T-helper 17 cell (primary cell): Measurements from ENCODE around the gene DDX51. TPM values are rescaled to one million over a fixed set of nuclear protein-coding genes. Genes with fewer than 3 reads are reported as not detected.
A peak's percentile ranks its signal among the peaks of the same experiment; 100 is the strongest.

ENCODE experiments used
- ATAC-seq: fragments of 150-1000 bp; cut with Tn5 transposase; 2 replicates; pipeline ENCODE4 v1.10.0; 2021; ENCODE audit warnings: mild to moderate bottlenecking, moderate library complexity
- DNase-seq, 3 donors: peaks; one replicate each; pipeline versions ENCODE4 v3.0.0 to v3.0.0-alpha.2; 2020 to 2021
- H3K9me3 ChIP-seq: one replicate; pipeline ENCODE4 v1.7.0; 2013; ENCODE audit warnings: low read length, mild to moderate bottlenecking; ENCODE audit not compliant: control insufficient read depth, poor library complexity, severe bottlenecking
- H3K27ac Mint-ChIP-seq: one replicate; pipeline ENCODE4 v1.8.0; 2022; ENCODE audit warnings: mild to moderate bottlenecking, moderate library complexity, mixed read lengths
- H3K27me3 Mint-ChIP-seq: one replicate; pipeline ENCODE4 v1.8.0; 2022; ENCODE audit warnings: mixed read lengths
- H3K36me3 Mint-ChIP-seq: one replicate; pipeline ENCODE4 v1.8.0; 2022; ENCODE audit warnings: low read depth, mixed read lengths
- H3K4me1 Mint-ChIP-seq: one replicate; pipeline ENCODE4 v1.8.0; 2022; ENCODE audit warnings: mild to moderate bottlenecking, mixed read lengths
- H3K4me3 Mint-ChIP-seq: one replicate; pipeline ENCODE4 v1.8.0; 2022; ENCODE audit warnings: mild to moderate bottlenecking, moderate library complexity, mixed read lengths
- total RNA-seq, 4 donors: library from RNA in 2 of 4; stranded (reverse) in 2 of 4; gene quantifications; one replicate each; pipeline ENCODE4 v1.2.3 and lab custom pipeline; 2022 to 2026

The DDX51 gene
- total RNA-seq, 2 donors from 2014 or later, result 38.2 to 40.9 TPM

GRCh38 chr12:132131229-132131628, 12.9 kb downstream of the DDX51 start:
- ATAC-seq (no peak), DNase-seq (no peak)
- H3K4me1 Mint-ChIP-seq, result no peaks in the 10 kb centered on the region
- no peaks in the 10 kb centered on the region for H3K36me3 Mint-ChIP-seq
- no peaks in the 10 kb centered on the region for H3K9me3 ChIP-seq
- H3K27me3 Mint-ChIP-seq, result no peaks in the 10 kb centered on the region
- H3K27ac Mint-ChIP-seq, result no peak overlapping the region
- no peak overlapping the region for H3K4me3 Mint-ChIP-seq

GRCh38 chr12:132130690-132131089, 13.4 kb downstream of the DDX51 start:
- H3K4me3 Mint-ChIP-seq, result no peak overlapping the region
- DNase-seq (no peak), ATAC-seq (no peak)
- H3K27ac Mint-ChIP-seq, result no peak overlapping the region
- H3K36me3 Mint-ChIP-seq, result no peaks in the 10 kb centered on the region
- H3K27me3 Mint-ChIP-seq, result no peaks in the 10 kb centered on the region
- no peaks in the 10 kb centered on the region for H3K4me1 Mint-ChIP-seq
- H3K9me3 ChIP-seq, result no peaks in the 10 kb centered on the region

- H3K27ac Mint-ChIP-seq, result peak overlapping the region; percentile 41
These were observed 15.1 kb downstream of the DDX51 start for GRCh38 chr12:132129007-132129406.

GRCh38 chr12:132127041-132127440, 17.1 kb downstream of the DDX51 start:
- Mint-ChIP-seq H3K27ac (no peak overlapping the region), H3K4me3 (no peak overlapping the region), H3K27me3 (no peaks in the 10 kb centered on the region), H3K4me1 (peaks cover 4% of the 10 kb centered on the region), H3K36me3 (peaks cover 8% of the 10 kb centered on the region)
- DNase-seq (no peak), ATAC-seq (no peak)
- H3K9me3 ChIP-seq, result no peaks in the 10 kb centered on the region

More at GRCh38 chr12:132129007-132129406, 15.1 kb downstream of the DDX51 start:
- Mint-ChIP-seq H3K4me3 (no peak overlapping the region), H3K27me3 (no peaks in the 10 kb centered on the region), H3K36me3 (peaks cover 6% of the 10 kb centered on the region), H3K4me1 (peaks cover 2% of the 10 kb centered on the region)
- ATAC-seq (no peak), DNase-seq (no peak)
- H3K9me3 ChIP-seq, result no peaks in the 10 kb centered on the region

GRCh38 chr12:132125736-132126135, 18.4 kb downstream of the DDX51 start:
- Mint-ChIP-seq H3K36me3 (peaks cover 10% of the 10 kb centered on the region), H3K4me3 (no peak overlapping the region), H3K4me1 (peaks cover 4% of the 10 kb centered on the region), H3K27ac (no peak overlapping the region), H3K27me3 (no peaks in the 10 kb centered on the region)
- ATAC-seq (no peak), DNase-seq (no peak)
- no peaks in the 10 kb centered on the region for H3K9me3 ChIP-seq

- DNase-seq, result no peak
- ATAC-seq, result no peak
- H3K36me3 Mint-ChIP-seq, result peaks cover 10% of the 10 kb centered on the region
- no peak overlapping the region for H3K4me3 Mint-ChIP-seq
- H3K4me1 Mint-ChIP-seq, result peaks cover 4% of the 10 kb centered on the region
- no peaks in the 10 kb centered on the region for H3K9me3 ChIP-seq
- no peak overlapping the region for H3K27ac Mint-ChIP-seq
- no peaks in the 10 kb centered on the region for H3K27me3 Mint-ChIP-seq
These were observed 19.2 kb downstream of the DDX51 start for GRCh38 chr12:132124766-132125425.

GRCh38 chr12:132123970-132124765, 20.0 kb downstream of the DDX51 start:
- Mint-ChIP-seq H3K27me3 (no peaks in the 10 kb centered on the region), H3K4me3 (no peak overlapping the region), H3K4me1 (peaks cover 4% of the 10 kb centered on the region), H3K36me3 (peaks cover 10% of the 10 kb centered on the region), H3K27ac (no peak overlapping the region)
- H3K9me3 ChIP-seq, result no peaks in the 10 kb centered on the region
- no peak for ATAC-seq
- DNase-seq, result no peak

- H3K27me3 Mint-ChIP-seq, result no peaks in the 10 kb centered on the region
- no peaks in the 10 kb centered on the region for H3K9me3 ChIP-seq
- no peak overlapping the region for H3K27ac Mint-ChIP-seq
- peaks cover 10% of the 10 kb centered on the region for H3K36me3 Mint-ChIP-seq
- H3K4me1 Mint-ChIP-seq, result peaks cover 4% of the 10 kb centered on the region
- no peak overlapping the region for H3K4me3 Mint-ChIP-seq
- ATAC-seq (no peak), DNase-seq (no peak)
These were observed 22.8 kb downstream of the DDX51 start for GRCh38 chr12:132121283-132121682.

GRCh38 chr12:132118876-132119275, 25.2 kb downstream of the DDX51 start:
- H3K9me3 ChIP-seq, result no peaks in the 10 kb centered on the region
- no peak overlapping the region for H3K4me3 Mint-ChIP-seq
- no peak for ATAC-seq
- DNase-seq, result no peak
- H3K27me3 Mint-ChIP-seq, result no peaks in the 10 kb centered on the region
- no peak overlapping the region for H3K27ac Mint-ChIP-seq
- H3K4me1 Mint-ChIP-seq, result peaks cover under 1% of the 10 kb centered on the region
- H3K36me3 Mint-ChIP-seq, result peaks cover 3% of the 10 kb centered on the region

- no peak for ATAC-seq
- no peak overlapping the region for H3K27ac Mint-ChIP-seq
- H3K27me3 Mint-ChIP-seq, result no peaks in the 10 kb centered on the region
- H3K9me3 ChIP-seq, result no peaks in the 10 kb centered on the region
- no peak overlapping the region for H3K4me3 Mint-ChIP-seq
- DNase-seq, result no peak
- peaks cover 2% of the 10 kb centered on the region for H3K36me3 Mint-ChIP-seq
- no peaks in the 10 kb centered on the region for H3K4me1 Mint-ChIP-seq
These were observed 26.6 kb downstream of the DDX51 start for GRCh38 chr12:132117558-132117875.

GRCh38 chr12:132116709-132117557, 27.2 kb downstream of the DDX51 start:
- no peaks in the 10 kb centered on the region for H3K9me3 ChIP-seq
- Mint-ChIP-seq H3K27ac (no peak overlapping the region), H3K4me1 (no peaks in the 10 kb centered on the region), H3K27me3 (no peaks in the 10 kb centered on the region), H3K4me3 (no peak overlapping the region), H3K36me3 (peaks cover 2% of the 10 kb centered on the region)
- no peak for ATAC-seq
- DNase-seq, result no peak

GRCh38 chr12:132115500-132115899, 28.6 kb downstream of the DDX51 start:
- H3K27ac Mint-ChIP-seq, result no peak overlapping the region

GRCh38 chr12:132114667-132115066, 29.5 kb downstream of the DDX51 start:
- peaks cover 4% of the 10 kb centered on the region for H3K36me3 Mint-ChIP-seq
- DNase-seq (no peak), ATAC-seq (no peak)
- H3K27me3 Mint-ChIP-seq, result no peaks in the 10 kb centered on the region
- H3K4me3 Mint-ChIP-seq, result no peak overlapping the region
- H3K9me3 ChIP-seq, result no peaks in the 10 kb centered on the region
- peak overlapping the region; percentile 73 for H3K27ac Mint-ChIP-seq
- H3K4me1 Mint-ChIP-seq, result no peaks in the 10 kb centered on the region

More at GRCh38 chr12:132115500-132115899, 28.6 kb downstream of the DDX51 start:
- ATAC-seq (no peak), DNase-seq (no peak)
- Mint-ChIP-seq H3K4me1 (no peaks in the 10 kb centered on the region), H3K36me3 (peaks cover 4% of the 10 kb centered on the region), H3K27me3 (no peaks in the 10 kb centered on the region), H3K4me3 (no peak overlapping the region)
- no peaks in the 10 kb centered on the region for H3K9me3 ChIP-seq
